Neural progenitor cell (in vitro differentiated cells): ENCODE data around the gene ALK. TPM values are rescaled to one million over a fixed set of nuclear protein-coding genes. Genes with fewer than 3 reads are reported as not detected.

Experiments used
- DNase-seq: peaks from one replicate; pipeline ENCODE4 v3.0.0-alpha.2; 2016; ENCODE audit warnings: low spot score
- H2AFZ ChIP-seq: fragments of 200-600 bp; sonication (generic); replicated peaks from 2 replicates; pipeline ENCODE4 v1.6.1; 2016; ENCODE audit warnings: antibody characterized with exemption
- H3F3A ChIP-seq: fragments of 200-600 bp; sonication (generic); 2 replicates; pipeline ENCODE4 v1.6.1; 2016; ENCODE audit warnings: antibody characterized with exemption, low read depth
- H3K27ac ChIP-seq: fragments of 200-600 bp; sonication (generic); 2 replicates; pipeline ENCODE4 v1.5.1; 2016; ENCODE audit warnings: mild to moderate bottlenecking
- H3K27me3 ChIP-seq: fragments of 200-600 bp; sonication (generic); 2 replicates; pipeline ENCODE4 v1.6.1; 2016; ENCODE audit warnings: mild to moderate bottlenecking, moderate library complexity
- H3K36me3 ChIP-seq: fragments of 200-600 bp; sonication (generic); 2 replicates; pipeline ENCODE4 v1.5.1; 2016
- H3K4me1 ChIP-seq: fragments of 200-600 bp; sonication (generic); 2 replicates; pipeline ENCODE4 v1.6.1; 2016; ENCODE audit warnings: mixed run types
- H3K4me2 ChIP-seq: fragments of 200-600 bp; sonication (generic); 2 replicates; pipeline ENCODE4 v1.6.1; 2016
- H3K4me3 ChIP-seq: fragments of 200-600 bp; sonication (generic); 2 replicates; pipeline ENCODE4 v1.5.1; 2016
- H3K79me2 ChIP-seq: fragments of 200-600 bp; sonication (generic); 2 replicates; pipeline ENCODE4 v1.6.1; 2016; ENCODE audit warnings: low read depth
- H3K9ac ChIP-seq: fragments of 200-600 bp; sonication (generic); 2 replicates; pipeline ENCODE4 v1.6.1; 2016
- H3K9me3 ChIP-seq: fragments of 200-600 bp; sonication (generic); 2 replicates; pipeline ENCODE4 v1.5.1; 2016; ENCODE audit warnings: low read depth
- H4K20me1 ChIP-seq: fragments of 200-600 bp; sonication (generic); 2 replicates; pipeline ENCODE4 v1.6.1; 2016; ENCODE audit warnings: low read depth
- H3K27ac Mint-ChIP-seq: 3 replicates; pipeline ENCODE4 v1.8.0; 2021; ENCODE audit warnings: mixed read lengths
- H3K27me3 Mint-ChIP-seq: 2 replicates; pipeline ENCODE4 v1.8.0; 2022; ENCODE audit warnings: low read depth, mild to moderate bottlenecking, inconsistent platforms, moderate library complexity, mixed read lengths; ENCODE audit not compliant: insufficient read depth
- H3K36me3 Mint-ChIP-seq: 3 replicates; pipeline ENCODE4 v1.8.0; 2021; ENCODE audit warnings: mixed read lengths
- H3K4me1 Mint-ChIP-seq: 3 replicates; pipeline ENCODE4 v1.8.0; 2021; ENCODE audit warnings: mixed read lengths
- H3K4me3 Mint-ChIP-seq: 3 replicates; pipeline ENCODE4 v1.8.0; 2021; ENCODE audit warnings: mild to moderate bottlenecking, moderate library complexity, mixed read lengths
- H3K9me3 Mint-ChIP-seq: 3 replicates; pipeline ENCODE4 v1.8.0; 2020; ENCODE audit warnings: mixed read lengths
- CTCF ChIP-seq: fragments of 200-600 bp; sonication (generic); IDR thresholded peaks from 2 replicates; pipeline ENCODE4 v1.5.1; 2017; ENCODE audit warnings: antibody characterized with exemption, mild to moderate bottlenecking
- EZH2 ChIP-seq: fragments of 200-600 bp; sonication (generic); IDR thresholded peaks from 2 replicates; pipeline ENCODE4 v1.6.1; 2017; ENCODE audit warnings: antibody characterized with exemption, mild to moderate bottlenecking, moderate library complexity
- EZH2phosphoT487 ChIP-seq: fragments of 200-600 bp; sonication (generic); IDR thresholded peaks from 2 replicates; pipeline ENCODE4 v1.6.1; 2017; ENCODE audit warnings: antibody characterized with exemption
- total RNA-seq: library from RNA; depleted of rRNA; stranded (reverse); fragments of >200 nt; gene quantifications from 2 replicates; pipeline ENCODE4 v1.2.3, GENCODE V29; 2015; ENCODE audit warnings: low replicate concordance

The ALK gene
- total RNA-seq, 1 donor from 2014 or later, result not detected

GRCh38 chr2:29193111-29193510, 728.3 kb downstream of the ALK start:
- DNase-seq, result no peak
- no peaks in the 10 kb centered on the region for H4K20me1 ChIP-seq
- no peak overlapping the region for H3K4me3 Mint-ChIP-seq
- no peak overlapping the region for H3K27ac Mint-ChIP-seq
- H3K36me3 ChIP-seq, result no peaks in the 10 kb centered on the region
- H3K9me3 Mint-ChIP-seq, result no peaks in the 10 kb centered on the region
- no peaks in the 10 kb centered on the region for H3K4me1 Mint-ChIP-seq
- no peaks in the 10 kb centered on the region for H3F3A ChIP-seq
- peak overlapping the region; percentile 26 for H2AFZ ChIP-seq
- H3K27me3 Mint-ChIP-seq, result peaks cover 3% of the 10 kb centered on the region
- no peaks in the 10 kb centered on the region for H3K79me2 ChIP-seq
- no peak for TF ChIP-seq CTCF
- TF ChIP-seq EZH2phosphoT487, result no peak
- TF ChIP-seq EZH2, result no peak
- H3K9me3 ChIP-seq, result no peaks in the 10 kb centered on the region
- H3K36me3 Mint-ChIP-seq, result peaks cover 2% of the 10 kb centered on the region
- H3K4me2 ChIP-seq, result no peak overlapping the region
- H3K9ac ChIP-seq, result no peak overlapping the region
- H3K4me1 ChIP-seq, result no peaks in the 10 kb centered on the region
- H3K4me3 ChIP-seq, result no peak overlapping the region
- no peaks in the 10 kb centered on the region for H3K27me3 ChIP-seq
- H3K27ac ChIP-seq, result no peak overlapping the region

DNA sequence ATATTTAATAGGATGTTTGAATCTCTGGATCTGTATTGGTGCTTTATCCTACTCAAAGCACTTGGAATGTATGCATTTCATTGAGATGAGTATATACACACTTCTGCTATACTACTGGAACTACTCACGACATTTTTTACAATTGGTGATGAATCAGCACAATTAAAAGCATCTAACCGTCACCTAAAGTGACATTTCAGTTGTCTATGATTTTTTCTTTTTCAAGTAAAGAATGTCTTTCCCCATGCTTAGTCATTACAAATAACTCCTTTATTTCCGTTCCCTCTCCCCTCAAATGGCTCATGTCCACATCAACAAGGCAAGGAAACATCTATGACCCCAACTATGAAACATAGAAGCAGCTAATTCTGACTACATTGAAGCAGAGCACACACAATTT, 728.9 kb downstream of the ALK start:
- Histone ChIP-seq H3F3A (no peaks in the 10 kb centered on the region), H3K36me3 (no peaks in the 10 kb centered on the region), H4K20me1 (no peaks in the 10 kb centered on the region), H3K79me2 (no peaks in the 10 kb centered on the region), H3K27ac (no peak overlapping the region), H3K4me3 (no peak overlapping the region), H3K4me1 (no peaks in the 10 kb centered on the region), H2AFZ (no peak overlapping the region), H3K9ac (no peak overlapping the region), H3K4me2 (no peak overlapping the region), H3K27me3 (no peaks in the 10 kb centered on the region), H3K9me3 (no peaks in the 10 kb centered on the region)
- TF ChIP-seq EZH2phosphoT487 (no peak), EZH2 (no peak), CTCF (no peak)
- peaks cover 3% of the 10 kb centered on the region for H3K27me3 Mint-ChIP-seq
- DNase-seq, result no peak
- H3K4me3 Mint-ChIP-seq, result no peak overlapping the region
- H3K4me1 Mint-ChIP-seq, result no peaks in the 10 kb centered on the region
- no peak overlapping the region for H3K27ac Mint-ChIP-seq
- peaks cover 2% of the 10 kb centered on the region for H3K9me3 Mint-ChIP-seq
- peaks cover 4% of the 10 kb centered on the region for H3K36me3 Mint-ChIP-seq

GRCh38 chr2:29191817-29192216, 729.6 kb downstream of the ALK start:
- H4K20me1 ChIP-seq, result no peaks in the 10 kb centered on the region
- no peak overlapping the region for H3K4me2 ChIP-seq
- no peak for DNase-seq

More at GRCh38 chr2:29191817-29192216, 729.6 kb downstream of the ALK start:
- Mint-ChIP-seq H3K4me1 (no peaks in the 10 kb centered on the region), H3K27ac (no peak overlapping the region), H3K27me3 (peaks cover 3% of the 10 kb centered on the region), H3K9me3 (peaks cover 4% of the 10 kb centered on the region), H3K36me3 (peaks cover 4% of the 10 kb centered on the region), H3K4me3 (no peak overlapping the region)
- Histone ChIP-seq H2AFZ (no peak overlapping the region), H3F3A (no peaks in the 10 kb centered on the region), H3K79me2 (no peaks in the 10 kb centered on the region), H3K27ac (no peak overlapping the region), H3K9ac (no peak overlapping the region), H3K4me1 (no peaks in the 10 kb centered on the region), H3K4me3 (no peak overlapping the region), H3K27me3 (no peaks in the 10 kb centered on the region), H3K36me3 (no peaks in the 10 kb centered on the region), H3K9me3 (no peaks in the 10 kb centered on the region)
- TF ChIP-seq CTCF (no peak), EZH2phosphoT487 (no peak), EZH2 (no peak)
